ENCODE data around the gene IRF9.

- TF ChIP-seq CTCF (CRISPR knock-in tag; IDR thresholded peaks at IDR 0.05): peak; percentile 100
- no peak for TF ChIP-seq ATRX (CRISPR knock-in tag; IDR thresholded peaks at IDR 0.05; ENCODE audit: borderline replicate concordance)
- TF ChIP-seq POLR2AphosphoS5 (IDR thresholded peaks at IDR 0.05; ENCODE audit: low read depth, low read length): peak; percentile 97
- TF ChIP-seq GABPA (IDR thresholded peaks at IDR 0.05; ENCODE audit: low read depth, low read length): no peak
- TF ChIP-seq GABPA (CRISPR knock-in tag; IDR thresholded peaks at IDR 0.05; ENCODE audit: low read depth): peak; percentile 84
- TF ChIP-seq ZSCAN29 (CRISPR knock-in tag; conservative IDR thresholded peaks at IDR 0.05): no peak
- TF ChIP-seq CHCHD3 (CRISPR knock-in tag; IDR thresholded peaks at IDR 0.05): 0 out of 2 replicates have a peak, but pooled peaks have one; percentile 65
- peak; percentile 90 for TF ChIP-seq ZNF607 (CRISPR knock-in tag; IDR thresholded peaks at IDR 0.05; ENCODE audit: borderline replicate concordance)
Measured at GRCh38 chr14:24160850-24161804, at the start of gene IRF9.

Data from HepG2 (cell line).